GM12872 (cell line): ENCODE results near the gene NFATC2.

Experiments used
- CTCF ChIP-seq: IDR thresholded peaks from 3 replicates; pipeline ENCODE4 v1.5.1; 2011; ENCODE audit warnings: low read depth, mild to moderate bottlenecking, low read length, moderate library complexity; ENCODE audit not compliant: insufficient read depth

The NFATC2 gene

GRCh38 chr20:51413857-51414256 lies 128.7 kb downstream of the NFATC2 start:
- no peak for TF ChIP-seq CTCF

- no peak for TF ChIP-seq CTCF
Measured at GRCh38 chr20:51412951-51413481, 129.5 kb downstream of the NFATC2 start.

GRCh38 chr20:51412333-51412871 lies 130.1 kb downstream of the NFATC2 start:
- no peak for TF ChIP-seq CTCF

GRCh38 chr20:51411870-51412269 lies 130.6 kb downstream of the NFATC2 start:
- TF ChIP-seq CTCF: no peak

GRCh38 chr20:51410586-51411325 lies 131.8 kb downstream of the NFATC2 start:
- TF ChIP-seq CTCF: no peak

GRCh38 chr20:51409192-51409880 lies 133.2 kb downstream of the NFATC2 start:
- TF ChIP-seq CTCF: no peak

GRCh38 chr20:51404297-51405060 lies 138.0 kb downstream of the NFATC2 start:
- no peak for TF ChIP-seq CTCF
